Stimulated activated CD4-positive, alpha-beta T cell treated with anti-CD3 and anti-CD28 coated beads, Interleukin-4, amount 100 ng/mL, for 24 hours (primary cell): Measurements from ENCODE around the gene BLOC1S3.
"Not testable (repeated sequence)": the region's sequence is repeated elsewhere in the genome, so short reads cannot be mapped to it uniquely, and the experiment has no call there.

Experiments
- DNase-seq: peaks from one replicate; pipeline ENCODE4 v3.0.0-alpha.2; 2020

BLOC1S3 gene

DNA sequence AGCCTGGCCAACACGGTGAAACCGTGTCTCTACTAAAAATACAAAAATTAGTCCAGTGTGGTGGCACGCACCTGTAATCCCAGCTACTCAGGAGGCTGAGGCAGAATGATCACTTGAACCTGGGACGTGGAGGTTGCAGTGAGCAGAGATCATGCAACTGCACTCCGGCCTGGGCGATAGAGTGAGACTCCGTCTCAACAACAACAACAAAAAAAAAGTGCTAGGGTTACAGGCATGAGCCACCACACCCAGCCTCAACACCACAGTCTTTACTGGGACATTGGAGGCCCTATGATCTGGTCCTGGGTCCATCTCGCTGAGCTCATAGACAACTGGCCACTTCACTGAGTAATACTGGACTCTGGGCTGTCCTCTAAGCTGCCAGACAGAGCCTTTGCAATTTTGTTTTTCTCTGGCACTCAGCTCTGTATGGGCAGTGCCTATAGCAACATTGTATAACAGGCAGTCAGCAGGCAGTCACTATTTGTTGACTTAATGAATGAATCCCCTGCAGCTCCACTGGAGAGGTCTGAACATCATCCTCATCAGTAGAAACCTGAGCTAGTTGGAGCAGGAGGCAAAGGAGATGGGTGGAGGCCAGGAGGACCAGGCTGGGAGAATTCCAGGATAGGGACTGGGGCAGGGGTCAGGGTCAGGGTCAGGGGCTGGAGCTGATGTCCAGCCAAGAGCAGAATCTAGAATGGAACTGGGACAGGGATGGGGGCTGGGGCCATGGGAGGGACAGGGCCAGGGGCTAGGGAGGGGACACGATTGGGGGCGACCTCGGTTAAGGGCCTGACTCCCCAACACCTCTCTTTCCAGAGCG, 8.1 kb downstream of the BLOC1S3 start:
- DNase-seq: no peak

DNA sequence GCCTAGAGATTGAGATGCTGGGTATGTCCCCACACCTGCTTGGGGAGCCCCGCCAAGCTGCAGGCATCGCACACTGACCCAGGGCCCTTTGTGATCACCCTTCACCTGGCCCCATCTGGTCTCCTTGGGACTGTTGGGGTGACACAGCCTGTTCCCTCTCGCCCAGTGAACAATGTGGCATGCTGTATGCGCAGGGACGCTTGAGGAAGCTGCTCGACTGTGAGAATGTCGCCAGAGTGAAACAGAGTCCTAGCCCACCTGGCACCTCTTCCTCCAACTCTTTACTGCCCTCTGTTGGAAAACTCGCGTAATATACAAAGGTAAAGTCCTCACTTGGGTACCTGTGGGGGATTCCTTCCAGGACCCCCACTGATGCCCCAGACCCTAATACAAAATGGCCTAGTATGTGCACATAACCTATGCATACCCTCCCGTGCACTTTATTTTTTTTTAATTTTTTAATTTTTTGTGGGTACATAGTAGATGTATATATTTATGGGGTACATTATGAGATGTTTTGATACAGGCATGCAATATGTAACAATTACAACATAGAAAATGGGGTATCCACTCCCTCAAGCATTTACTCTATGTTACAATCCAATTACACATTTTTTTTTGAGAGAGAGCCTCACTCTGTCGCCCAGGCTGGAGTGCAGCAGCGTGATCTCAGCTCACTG, 9.0 kb downstream of the BLOC1S3 start:
- no peak for DNase-seq

DNA sequence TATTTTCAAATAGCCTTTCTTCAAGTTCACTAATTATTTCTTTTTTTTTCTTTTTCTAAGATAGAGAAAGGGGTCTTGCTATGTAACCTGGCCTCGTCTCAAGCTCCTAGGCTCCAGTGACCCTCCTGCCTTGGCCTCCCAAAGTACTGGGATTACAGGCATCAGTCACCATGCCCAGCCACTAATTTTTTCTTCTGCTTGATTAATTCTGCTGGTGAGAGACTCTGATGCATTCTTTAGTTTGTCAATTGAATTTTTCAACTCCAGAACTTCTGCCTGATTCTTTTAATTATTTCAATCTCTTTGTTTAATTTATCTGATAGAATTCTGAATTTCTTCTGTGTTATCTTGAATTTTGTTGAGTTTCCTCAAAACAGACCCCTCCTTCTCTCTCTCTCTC, 11.4 kb downstream of the BLOC1S3 start:
- no peak for DNase-seq

DNA sequence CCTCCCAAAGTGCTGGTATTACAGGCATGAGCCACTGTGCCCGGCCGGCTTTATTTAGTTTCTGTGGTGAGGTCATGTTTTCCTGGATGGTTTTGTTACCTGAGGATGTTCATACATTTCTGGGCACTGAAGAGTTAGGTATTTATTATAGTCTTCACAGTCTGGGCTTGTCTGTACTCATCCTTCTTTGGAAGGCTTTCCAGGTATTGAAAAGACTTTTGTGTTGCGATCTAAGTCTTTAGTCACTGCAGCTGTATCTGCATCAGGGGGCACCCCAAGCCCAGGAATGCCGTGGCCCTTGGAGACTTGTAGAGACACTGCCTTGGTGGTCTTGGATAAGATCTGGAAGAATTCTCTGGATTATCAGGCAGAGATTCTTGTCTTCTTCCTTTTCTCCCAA, 12.8 kb downstream of the BLOC1S3 start:
- DNase-seq: no peak

DNA sequence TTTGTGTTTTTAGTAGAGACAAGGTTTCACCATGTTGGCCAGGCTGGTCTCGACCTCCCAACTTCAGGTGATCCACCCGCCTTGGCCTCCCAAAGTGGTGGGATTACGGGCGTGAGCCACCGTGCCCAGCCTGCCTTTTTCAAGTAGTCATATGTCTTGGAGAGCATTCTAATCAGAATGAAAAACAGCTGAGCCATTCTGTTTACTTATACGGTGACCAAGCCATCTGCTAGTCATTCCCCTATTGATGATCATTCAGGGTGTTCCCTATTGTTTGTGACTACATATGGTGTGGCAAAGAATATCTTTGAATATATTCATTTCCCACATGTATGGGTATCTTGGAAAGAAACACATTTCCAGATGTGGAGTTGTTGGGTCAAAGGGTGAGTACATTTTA, 17.2 kb downstream of the BLOC1S3 start:
- no peak for DNase-seq

DNA sequence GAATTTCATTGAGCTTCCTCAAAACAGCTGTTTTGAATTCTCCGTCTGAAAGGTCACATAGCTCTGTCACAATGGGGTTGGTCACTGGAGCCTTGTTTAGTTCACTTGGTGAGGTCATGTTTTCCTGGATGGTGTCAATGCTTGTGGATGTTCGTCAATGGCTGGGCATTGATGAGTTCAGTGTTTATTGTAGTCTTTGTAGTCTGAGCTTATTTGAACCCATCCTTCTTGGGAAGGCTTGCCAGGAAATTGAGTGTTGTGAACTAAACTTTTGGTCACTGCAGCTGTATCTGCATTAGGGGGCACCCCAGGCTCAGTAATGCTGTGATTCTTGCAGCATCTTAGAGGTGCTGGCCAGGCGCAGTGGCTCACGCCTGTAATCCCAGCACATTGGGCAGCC, 22.0 kb downstream of the BLOC1S3 start:
- no peak for DNase-seq

DNA sequence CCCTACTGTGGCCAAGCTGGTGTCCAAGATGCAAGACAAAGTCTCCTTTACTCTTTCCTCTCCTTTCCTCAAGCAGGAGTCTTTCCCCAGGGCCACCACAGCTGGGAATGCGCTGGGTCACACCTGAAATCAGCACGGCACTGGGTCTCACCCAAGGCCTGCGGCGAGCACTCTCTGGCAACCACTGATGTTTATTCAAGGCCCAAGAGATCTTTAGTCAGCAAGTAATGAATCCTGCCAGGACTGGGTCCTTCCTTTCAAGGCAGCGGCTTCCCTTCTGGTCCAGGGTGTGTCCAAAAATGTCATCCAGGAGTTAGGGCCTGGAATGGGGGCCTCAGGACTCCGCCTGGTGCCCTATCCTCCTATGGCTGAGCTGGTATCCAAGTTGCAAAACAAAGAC, 24.1 kb downstream of the BLOC1S3 start:
- DNase-seq: no peak

DNA sequence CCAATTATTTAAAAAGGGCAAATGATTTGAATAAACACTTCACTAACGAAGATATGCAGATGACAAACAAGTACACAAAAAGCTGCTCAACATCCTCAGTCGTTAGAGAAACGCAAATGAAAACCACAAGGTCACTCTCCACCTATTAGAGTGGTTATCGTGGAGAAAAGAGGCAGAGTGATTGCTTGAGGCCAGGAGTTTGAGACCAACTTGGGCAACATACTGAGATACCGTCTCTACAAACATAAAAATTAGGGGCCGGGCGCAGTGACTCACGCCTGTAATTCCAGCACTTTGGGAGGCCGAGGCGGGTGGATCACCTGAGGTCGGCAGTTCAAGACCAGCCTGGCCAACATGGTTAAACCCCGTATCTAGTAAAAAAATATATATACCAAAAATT, 27.2 kb downstream of the BLOC1S3 start:
- no peak for DNase-seq

DNA sequence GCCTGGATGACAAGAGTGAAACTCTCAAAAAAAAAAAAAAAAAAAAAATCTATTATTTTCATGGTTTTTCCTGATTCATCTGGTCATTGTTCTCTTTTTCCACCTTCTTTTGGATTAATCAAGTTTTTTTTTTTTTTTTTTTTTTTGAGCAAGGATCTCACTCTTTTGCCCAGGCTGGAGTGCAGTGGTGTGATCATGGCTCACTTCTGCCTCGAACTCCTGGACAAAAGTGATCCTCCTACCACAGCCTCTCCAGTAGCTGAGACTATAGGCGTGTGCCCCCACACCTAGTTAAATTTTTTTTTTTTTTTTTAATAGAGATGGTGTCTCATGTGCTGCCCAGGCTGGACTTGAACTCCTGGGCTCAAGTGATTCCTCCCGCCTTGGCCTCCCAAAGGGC, 27.7 kb downstream of the BLOC1S3 start:
- DNase-seq: no peak

DNA sequence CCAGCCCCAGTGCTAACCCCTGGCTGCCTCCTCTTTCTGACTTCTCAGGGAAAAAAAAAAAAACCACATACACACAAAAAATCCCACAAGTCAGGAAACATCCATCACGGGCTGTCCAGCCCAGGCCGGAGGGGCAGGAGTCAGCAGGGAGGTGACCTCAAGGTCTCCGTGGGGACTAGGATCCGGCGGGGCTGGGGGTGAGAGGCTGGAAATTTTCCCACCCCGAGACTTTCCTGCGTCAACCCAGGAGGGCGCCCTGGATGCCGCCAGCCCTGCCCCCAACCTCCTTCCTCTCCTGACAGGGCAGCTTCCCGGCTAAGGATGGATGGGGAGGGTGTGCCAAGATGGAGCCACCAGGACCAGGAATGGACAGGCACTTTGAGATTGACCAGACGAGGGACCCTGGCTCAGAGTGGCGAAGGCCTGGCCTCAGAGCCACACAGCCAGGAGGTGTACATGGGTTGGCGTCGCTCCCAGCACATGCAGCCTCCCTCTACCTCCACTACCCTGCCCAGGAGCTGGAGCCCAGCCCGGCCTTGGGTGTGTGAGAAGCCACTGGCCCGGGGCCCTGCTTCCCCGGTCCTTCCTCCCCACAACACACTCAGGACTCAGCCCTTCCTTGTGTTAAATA, 33.3 kb downstream of the BLOC1S3 start:
- DNase-seq: no peak

DNA sequence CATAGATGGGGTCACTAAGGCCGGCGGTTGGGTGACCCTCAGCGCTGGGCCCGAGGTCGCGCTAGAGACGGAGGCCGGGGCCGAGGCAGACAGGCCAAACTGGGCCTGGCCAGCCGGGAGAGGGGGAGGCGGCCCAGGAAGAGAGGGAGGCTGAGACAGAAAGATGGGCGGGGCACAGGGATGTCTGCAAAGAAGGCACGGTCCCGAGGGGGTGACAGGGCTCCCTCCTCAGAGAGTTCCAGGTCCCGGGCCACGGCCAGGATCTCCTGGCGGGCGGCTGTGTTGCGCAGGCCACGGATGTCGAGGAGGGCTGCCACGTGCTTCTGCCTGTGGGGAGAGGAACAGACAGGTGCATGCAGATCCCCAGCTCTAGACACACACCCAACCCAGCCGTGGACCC, 34.4 kb downstream of the BLOC1S3 start:
- no peak for DNase-seq

DNA sequence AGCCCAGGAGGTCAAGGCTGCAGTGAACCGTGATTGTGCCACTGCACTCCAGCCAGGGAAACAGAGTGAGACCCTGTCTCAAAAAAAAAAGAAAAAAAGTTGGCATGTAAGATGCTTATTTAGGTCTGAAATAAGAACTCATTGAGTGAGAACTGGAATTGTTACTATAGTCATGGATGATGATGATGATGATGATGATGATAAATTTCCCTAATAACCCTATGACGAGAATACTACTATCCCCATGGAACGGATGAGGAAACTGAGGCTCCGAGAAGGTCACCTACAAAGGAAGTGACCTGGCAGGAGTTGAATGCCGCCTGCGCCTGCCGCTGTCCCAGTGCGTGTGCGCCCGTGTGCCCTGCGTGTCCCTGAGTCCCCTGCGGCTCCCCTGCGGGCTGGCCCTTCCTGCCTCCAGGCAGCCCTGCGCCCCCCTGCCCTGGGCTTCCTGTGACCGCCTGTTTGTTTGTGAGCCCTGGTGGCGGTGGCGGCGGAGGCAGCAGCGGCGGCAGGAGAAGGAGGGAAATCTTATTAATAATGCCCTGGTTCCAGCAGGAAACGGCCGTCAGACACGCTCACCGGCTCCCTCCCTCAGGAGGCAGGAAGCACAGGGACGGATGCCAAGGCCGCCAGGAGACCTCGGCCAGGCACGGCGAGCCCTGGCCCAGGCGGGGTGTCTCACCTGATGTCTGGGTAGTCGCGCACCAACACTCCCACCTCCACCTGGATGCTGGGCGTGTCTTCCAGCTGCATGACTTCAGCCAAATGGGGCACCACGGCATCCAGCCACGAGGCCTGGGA, 37.0 kb downstream of the BLOC1S3 start:
- DNase-seq: no peak

DNA sequence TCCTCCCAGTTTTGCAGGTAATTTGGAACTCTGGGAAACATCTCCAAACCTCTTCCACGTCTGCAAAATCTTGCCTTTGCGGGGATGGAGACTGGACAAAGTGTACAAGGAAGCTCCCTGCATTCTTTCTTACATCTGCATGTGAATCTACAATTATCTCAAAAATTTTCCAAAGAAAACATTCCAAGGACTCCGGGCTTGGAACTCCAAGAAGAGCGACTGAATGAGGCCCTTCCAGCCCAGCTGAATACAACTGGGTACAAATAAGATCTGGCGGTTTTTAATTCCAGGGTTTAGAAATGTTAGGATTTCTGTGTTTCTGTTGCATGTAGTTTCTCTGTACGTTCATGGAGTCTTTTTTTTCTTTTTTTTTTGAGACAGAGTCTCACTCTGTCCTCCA, 38.1 kb downstream of the BLOC1S3 start:
- no peak for DNase-seq

DNA sequence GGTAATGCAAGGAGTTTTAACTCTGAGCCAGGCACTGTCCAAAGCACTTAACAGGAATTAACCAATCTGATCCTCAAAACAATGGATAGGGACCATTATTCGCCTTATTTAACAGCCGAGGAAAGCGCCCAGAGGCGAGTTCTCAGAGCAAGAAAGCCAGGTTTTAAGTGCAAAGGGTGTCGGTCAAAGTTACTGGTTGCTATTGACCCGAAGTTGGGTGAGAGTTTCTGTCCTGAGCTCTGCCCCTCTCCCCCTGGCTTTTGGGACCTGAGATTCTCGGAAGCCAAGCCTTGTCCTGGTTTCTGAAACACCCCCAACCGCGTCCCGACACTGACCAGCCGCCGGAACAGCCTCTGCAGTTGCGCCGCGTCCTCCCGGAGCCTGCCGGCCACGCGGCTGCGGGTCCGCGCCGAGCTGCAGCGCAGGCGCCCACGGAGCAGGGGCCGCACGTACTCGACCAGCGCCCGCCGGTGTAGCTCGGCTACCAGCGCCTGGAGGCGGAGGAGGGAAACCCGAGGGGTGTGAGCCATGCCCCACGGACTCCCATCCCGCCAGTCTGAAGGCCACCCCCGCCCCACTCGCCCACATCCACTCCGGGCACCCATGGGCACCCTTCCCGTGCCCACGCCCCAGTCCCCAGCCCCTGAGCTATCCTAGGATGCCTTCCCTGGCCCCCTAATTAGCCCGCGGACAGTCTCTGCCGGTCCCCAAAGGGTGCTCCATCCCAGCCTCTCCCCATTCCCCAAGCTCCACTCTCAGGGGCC, 38.8 kb downstream of the BLOC1S3 start:
- no peak for DNase-seq

DNA sequence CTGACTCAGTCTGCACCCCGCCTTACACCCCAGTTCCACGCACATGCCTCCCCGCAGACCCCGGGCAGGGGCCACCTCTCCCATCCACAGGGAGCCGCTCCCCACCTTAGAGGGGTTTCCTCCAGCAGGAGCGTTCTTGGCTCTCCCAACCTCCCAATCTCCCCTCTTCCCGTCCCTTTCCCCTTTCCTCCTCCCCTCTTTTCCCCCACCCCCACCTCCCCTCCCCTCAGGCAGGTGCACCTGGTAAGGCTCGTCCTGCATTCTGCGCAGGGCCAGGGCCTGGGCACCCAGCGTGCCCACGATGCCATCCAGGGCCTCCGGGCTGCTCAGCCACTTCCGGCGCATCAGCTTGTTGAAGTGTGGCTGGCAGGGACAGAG, 39.4 kb downstream of the BLOC1S3 start:
- no peak for DNase-seq

DNA sequence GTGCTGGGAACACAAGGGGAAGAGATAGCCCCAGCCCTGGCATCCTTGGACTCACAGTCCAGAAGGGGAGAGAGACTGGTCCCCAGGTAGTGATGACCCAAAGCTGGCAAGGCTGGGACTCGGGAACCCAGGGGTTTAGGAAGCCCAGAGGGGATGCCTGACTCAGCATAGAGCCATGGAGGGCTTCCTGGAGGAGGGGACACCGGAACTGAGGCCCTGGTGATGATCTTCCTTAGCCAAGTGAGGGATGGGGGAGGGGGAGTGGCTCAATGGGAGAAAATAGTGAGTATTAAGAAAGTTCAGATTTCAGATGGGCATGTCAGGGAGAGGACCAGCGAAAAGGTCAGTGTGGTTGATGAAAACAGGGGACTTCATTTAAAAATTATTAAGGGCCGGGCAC, 39.8 kb downstream of the BLOC1S3 start:
- DNase-seq: no peak

DNA sequence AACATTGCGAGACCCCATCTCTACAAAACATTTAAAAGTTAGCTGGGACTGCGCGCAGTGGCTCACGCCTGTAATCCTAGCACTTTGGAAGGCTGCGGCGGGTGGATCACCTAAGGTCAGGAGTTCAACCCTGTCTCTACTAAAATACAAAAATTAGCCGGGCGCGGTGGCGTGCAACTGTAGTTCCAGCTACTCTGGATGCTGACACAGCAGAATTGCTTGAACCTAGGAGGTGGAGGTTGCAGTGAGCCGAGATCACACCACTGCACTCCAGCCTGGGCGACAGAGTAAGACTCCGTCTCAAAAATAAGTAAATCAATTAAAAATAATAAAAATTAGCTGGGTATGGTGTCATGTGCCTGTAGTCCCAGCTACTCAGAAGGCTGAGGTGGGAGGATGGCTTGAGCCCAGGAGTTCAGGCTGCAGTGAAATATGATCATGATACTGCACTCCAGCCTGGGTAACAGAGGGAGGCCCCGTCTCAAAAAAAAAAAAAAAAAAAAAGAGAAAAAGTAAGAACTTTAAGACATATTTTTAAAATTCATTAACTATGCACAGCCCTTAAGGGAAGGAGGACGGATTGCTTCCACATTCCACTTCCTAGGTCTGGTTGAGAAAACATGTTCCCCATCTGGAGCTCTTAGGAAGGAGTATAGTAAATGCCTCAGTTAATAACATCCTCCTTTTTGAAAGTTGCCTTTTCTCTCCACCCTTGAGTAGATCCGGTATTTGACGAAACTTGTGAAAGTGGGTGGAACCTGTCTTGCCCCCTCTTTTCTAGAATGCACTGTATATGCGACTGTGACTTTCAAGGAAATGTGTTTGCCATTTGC, 40.5 kb downstream of the BLOC1S3 start:
- DNase-seq: no peak

DNA sequence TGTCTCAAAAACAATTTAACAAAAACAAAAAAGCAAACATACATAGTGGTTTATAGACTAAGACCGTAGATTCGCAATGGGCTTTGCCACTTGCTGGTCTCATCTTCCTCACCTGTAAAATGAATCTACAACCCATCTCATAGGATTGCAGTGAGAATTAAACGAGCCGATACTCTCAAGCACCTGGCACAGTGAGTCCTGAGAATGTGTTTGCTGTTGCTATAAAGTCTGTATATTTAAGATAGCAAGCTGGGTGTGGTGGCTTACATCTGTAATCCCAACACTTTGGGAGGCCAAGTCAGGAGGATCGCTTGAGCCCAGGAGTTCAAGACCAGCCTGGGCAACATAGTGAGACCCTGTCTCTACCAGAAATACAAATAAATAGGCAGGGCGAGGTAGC, 44.1 kb downstream of the BLOC1S3 start:
- no peak for DNase-seq

DNA sequence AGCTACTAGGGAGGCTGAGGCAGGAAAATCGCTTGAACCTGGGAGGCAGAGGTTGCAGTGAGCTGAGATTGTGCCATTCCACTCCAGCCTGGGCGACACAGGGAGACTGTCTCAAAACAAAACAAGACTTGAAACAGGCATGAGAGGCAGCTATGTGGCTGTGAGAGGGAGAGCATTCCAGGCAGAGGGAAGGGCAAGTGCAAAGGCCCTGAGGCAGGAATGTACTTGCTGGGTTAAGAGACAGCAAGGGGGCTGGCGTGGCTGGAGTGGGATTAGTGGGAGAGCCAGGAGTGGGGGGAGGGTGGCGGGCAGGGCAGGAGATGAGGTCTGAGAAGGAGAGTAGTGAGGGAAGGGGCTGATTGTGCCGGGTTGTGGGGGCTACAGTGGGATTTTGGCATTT, 45.3 kb downstream of the BLOC1S3 start:
- no peak for DNase-seq

DNA sequence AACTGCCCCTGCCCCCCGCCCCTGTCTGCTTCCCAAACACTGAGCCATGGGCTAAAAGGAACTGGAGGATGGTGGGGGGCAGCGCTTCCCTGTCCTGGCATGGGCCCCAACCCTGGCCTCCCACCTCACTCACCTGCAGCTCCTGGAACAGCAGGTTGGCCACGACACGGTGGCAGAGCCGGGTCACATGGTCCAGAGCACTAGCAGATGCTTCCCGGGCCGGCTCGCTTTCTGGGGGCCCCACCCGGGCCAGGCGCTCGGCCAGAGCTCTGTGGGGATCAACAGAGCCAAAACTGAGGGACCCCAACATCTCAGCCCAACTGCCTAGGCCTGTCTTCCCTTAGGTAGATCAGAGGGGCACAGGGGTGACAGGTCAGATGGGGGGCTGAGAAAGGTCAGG, 46.1 kb downstream of the BLOC1S3 start:
- no peak for DNase-seq

DNA sequence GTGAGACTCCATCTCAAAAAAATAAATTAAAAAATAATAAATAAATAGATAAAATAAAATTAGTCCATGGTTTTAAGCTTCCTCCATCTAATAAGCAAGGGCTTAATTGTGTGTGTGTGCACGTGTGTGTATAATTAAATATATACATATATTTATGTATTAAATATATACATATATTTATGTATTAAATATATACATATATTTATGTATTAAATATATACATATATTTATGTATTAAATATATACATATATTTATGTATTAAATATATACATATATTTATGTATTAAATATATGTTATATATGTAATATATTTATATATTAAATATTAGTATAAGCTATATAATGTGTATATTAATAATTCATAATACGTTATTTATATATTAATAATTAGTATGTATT, 50.5 kb downstream of the BLOC1S3 start:
- not testable (repeated sequence) for DNase-seq
